ENCODE data around the gene ELN.
"Not testable (repeated sequence)": the region's sequence is repeated elsewhere in the genome, so short reads cannot be mapped to it uniquely, and the experiment has no call there.

ELN gene

DNA sequence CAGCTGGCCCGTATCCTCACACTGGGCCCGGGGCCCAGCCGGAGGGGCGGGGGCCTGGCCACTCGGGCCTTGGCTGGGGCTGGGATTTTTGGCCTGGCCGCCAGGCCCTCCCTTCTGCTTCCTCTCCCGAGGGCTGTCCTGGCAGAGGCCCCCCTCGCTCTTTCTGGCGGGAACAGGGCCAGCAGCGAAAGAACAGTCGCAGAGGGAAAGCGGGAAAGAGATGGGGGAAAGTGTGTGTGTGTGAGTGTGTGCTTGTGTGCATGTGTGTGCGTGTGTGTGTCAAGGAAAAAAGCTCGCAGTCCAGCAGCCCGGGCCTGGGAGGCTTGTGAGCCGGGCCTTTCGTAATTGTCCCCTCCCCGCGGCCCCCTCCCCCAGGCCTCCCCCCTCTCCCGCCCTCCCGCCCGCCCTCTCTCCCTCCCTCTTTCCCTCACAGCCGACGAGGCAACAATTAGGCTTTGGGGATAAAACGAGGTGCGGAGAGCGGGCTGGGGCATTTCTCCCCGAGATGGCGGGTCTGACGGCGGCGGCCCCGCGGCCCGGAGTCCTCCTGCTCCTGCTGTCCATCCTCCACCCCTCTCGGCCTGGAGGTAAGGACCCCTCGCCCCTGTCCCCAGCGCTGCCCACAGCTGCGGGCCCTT is at the start of gene ELN:
TSS of gene ELN (plus strand) at position 491 of the 638 bp plus-strand sequence. CDS start at position 506, 15 bp downstream.
- DNase-seq (ENCODE audit: insufficient read length, low spot score) (no peak), FAIRE-seq (no peak)
- TF ChIP-seq POLR2A (IDR thresholded peaks at IDR 0.05; ENCODE audit: low read depth, low read length), result no peak

DNA sequence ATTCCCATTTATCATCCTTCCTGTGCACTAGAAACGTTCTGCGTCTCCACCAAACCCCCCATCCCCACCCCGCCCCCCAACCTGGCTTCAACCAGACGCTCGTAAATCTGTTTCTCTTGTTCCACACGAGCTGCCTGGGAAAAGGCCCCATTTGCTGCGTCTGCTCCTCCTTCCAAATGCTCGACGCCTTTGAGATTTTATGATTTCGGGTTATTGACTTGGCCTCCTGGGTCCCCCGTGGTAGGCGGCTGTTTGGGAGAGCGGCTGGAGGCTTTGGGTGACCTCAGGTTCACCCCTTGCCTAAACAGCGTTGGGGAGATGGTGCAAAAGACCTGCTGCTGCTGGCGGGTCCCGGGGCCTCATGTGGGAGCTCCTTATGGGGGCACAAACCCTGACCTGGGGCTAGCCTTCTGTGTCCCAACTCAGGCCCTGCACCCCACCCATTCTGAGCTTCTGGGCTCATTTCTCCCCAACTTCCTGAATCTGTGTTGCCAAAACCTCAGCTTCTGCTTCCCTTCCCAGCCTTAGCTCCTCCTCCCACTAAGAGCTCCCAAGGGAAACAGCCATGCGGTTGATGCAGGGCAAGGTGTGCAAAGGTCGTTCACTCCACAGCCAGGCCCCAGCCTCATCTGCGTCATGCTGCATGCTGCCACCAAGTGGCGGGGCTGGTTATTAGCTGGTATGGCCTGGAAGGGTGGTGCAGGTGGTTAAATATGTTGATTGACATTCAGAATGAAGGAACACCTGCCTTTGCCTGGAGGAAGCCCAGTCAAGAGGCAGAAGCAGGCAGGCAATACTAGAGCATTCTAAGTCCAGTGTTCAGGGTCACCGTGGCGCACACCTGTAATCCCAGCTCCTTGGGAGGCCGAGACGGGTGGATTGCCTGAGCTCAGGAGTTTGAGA is 49.1 kb upstream of the ELN start:
- DNase-seq (ENCODE audit: insufficient read length, low spot score), result peak; percentile 89
- no peak for TF ChIP-seq POLR2A (IDR thresholded peaks at IDR 0.05; ENCODE audit: low read depth, low read length)
- FAIRE-seq, result no peak

DNA sequence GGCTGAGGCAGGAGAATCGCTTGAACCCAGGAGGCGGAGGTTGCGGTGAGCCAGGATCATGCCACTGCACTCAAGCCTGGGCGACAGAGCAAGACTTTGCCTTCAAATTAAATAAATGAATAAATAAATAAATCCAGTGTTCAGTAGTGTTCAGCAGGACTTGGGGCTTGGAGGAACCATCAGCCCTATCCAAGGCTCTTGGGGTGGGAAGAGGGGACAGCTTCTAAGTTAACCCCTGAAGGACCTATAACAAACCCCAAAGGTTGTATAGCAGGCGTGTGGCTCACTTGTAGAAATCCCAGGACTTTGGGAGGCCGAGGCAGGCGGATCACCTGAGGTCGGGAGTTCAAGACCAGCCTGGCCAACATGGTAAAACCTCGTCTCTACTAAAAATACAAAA is 48.3 kb upstream of the ELN start:
- not testable (repeated sequence) for FAIRE-seq

DNA sequence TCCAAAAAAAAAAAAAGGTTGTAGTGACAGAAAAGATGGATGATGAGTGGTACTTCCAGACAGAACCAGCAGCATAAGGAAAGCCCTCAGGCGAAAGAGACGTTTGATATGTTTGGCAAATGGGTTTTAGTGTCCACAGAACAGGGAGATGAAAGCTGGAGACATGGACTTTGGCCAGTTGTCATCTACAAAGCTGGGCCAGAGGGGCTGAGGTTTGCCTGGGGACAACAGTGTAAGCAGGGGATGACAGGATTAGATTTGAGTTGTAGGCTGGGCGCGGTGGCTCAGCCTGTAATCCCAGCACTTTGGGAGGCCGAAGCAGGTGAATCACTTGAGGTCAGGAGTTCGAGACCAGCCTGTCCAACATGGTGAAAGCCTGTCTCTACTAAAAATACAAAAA is 47.8 kb upstream of the ELN start:
- FAIRE-seq, result no peak
- TF ChIP-seq POLR2A (IDR thresholded peaks at IDR 0.05; ENCODE audit: low read depth, low read length), result no peak

More for the DNA sequence above, 48.3 kb upstream of the ELN start:
- not testable (repeated sequence) for DNase-seq (ENCODE audit: insufficient read length, low spot score)

DNA sequence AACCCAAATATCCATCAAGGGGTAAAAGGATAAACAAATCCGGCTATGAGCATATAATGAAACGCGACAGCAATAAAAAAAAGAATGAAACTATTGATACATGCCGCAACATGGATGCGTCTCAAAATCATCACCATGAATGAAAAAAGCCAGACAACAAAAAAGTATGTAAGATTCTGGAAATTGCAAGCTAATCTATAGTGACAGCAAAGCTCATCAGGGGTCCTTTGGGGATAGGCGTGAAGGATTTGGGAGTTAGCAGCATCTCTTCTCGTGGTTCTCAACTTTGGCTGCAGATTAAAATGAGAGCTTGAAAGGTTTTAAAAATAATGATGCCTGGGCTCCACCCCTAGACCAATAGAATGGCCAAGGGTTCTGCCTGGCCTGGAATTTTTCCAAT is 46.0 kb upstream of the ELN start:
- DNase-seq (ENCODE audit: insufficient read length, low spot score) (no peak), FAIRE-seq (no peak)
- no peak for TF ChIP-seq POLR2A (IDR thresholded peaks at IDR 0.05; ENCODE audit: low read depth, low read length)

More for the DNA sequence above, 47.8 kb upstream of the ELN start:
- no peak for DNase-seq (ENCODE audit: insufficient read length, low spot score)

DNA sequence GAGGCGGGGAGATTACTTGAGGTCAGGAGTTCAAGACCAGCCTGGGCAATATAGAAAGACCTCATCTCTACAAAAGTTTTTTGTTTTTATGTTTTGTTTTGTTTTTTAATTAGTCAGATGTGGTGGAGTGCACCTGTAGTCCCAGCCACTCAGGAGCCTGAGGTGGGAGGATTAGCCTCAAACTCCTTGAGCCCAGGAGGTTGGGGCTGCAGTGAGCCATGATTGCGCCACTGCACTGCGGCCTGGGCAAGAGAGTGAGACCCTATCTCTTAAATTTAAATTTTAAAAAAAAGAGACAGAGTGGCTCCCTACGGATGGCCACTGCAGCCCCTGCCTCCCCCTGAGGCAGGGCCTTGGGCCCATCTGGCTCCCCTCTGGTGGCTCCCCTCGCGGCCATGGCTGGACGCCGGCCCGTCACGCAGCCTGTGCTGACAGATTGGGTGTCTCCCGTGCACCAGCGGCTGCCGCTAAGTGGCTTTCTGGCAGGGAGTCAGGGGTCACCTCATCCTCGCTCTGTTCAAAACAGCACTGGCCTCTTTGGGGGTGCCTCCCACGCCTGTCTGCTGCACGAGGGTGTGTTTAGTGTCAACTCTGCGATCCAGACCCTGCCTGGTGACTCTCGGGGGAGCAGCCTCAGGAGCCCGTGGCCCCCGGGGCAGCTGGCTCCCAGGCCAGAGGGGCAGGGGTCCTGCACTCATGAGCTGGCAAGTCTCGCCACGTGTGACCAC is 44.4 kb upstream of the ELN start:
- DNase-seq (ENCODE audit: insufficient read length, low spot score), result no peak
- TF ChIP-seq POLR2A (IDR thresholded peaks at IDR 0.05; ENCODE audit: low read depth, low read length), result no peak
- no peak for FAIRE-seq

DNA sequence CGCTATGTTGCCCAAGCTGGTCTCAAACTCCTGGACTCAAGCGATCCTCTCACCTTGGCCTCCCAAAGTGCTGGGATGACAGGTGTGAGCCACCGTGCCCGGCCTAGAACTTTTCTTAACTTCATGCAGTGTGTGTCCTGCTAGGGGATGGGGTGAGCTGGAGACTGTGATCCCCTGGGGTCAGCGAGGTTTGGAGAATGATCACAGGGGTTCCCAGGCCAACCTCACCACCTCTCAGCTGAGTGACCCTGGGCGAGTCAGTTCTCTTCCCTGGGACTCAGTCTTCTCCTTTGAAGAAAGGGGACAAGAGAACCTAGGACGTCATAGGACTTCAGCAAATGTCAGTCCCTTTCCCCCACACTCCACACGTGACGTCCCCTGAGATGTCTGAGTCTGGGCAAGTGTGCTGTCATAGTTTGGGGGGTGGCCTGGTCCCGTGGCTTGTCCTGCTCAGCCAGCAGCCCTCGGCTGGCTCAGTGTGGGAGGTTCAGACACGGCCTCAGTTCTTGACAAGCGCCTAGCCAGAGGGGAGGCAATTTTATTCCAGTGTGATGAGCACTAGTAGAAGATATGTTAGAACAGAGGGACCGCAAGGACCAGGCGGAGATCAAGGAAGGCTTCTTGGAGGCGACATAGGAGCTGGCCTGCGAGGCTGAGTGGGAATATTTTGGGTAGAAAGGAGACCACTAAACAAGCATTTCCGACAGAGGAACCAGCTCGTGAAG is 43.3 kb upstream of the ELN start:
- DNase-seq (ENCODE audit: insufficient read length, low spot score) (no peak), FAIRE-seq (no peak)
- no peak for TF ChIP-seq POLR2A (IDR thresholded peaks at IDR 0.05; ENCODE audit: low read depth, low read length)

DNA sequence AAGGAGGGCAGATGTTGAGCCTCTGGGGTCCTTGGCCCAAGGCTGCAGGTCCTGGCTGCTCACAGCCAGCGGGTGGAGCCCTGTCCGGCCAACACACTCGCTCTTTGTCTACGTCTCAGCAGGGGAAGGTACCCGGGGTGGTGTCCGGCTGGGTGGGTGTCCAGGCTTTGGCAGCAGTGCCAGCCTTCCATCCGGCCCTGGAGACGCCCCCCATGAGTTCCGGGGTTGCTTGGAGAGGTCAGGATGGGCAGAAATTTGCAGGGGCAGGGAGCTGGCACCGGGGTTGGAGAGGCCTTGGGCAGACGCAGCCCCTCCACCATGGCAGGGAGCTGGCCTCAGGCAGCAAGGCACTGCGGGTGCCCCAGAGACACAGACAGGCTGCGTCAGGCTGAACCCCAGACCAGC is 42.2 kb upstream of the ELN start:
- DNase-seq (ENCODE audit: insufficient read length, low spot score) (no peak), FAIRE-seq (no peak)
- no peak for TF ChIP-seq POLR2A (IDR thresholded peaks at IDR 0.05; ENCODE audit: low read depth, low read length)

DNA sequence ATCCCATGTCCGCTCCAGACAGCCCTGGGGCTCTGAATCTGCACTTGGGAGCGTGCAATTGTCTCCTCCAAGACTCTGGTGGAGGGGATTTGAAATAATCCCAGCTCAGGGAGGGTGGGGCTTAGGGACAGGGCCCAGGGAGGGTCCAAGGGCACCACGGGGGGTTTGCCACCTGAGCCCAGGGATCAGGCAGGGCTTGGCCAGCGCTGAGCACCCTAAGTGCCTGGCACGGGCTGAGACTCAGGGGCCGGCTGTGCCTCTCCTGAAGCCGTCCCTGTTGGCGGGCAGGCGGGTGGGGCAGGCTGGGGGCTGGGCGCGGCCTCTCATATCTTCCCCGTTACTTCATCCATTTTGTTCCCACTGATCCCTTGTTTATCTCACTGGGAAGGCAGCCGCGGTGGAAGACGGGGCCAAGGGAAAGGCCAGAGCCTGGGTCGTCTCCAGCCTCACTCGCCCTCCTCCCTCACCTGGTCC is 41.8 kb upstream of the ELN start:
- DNase-seq (ENCODE audit: insufficient read length, low spot score) (no peak), FAIRE-seq (no peak)

DNA sequence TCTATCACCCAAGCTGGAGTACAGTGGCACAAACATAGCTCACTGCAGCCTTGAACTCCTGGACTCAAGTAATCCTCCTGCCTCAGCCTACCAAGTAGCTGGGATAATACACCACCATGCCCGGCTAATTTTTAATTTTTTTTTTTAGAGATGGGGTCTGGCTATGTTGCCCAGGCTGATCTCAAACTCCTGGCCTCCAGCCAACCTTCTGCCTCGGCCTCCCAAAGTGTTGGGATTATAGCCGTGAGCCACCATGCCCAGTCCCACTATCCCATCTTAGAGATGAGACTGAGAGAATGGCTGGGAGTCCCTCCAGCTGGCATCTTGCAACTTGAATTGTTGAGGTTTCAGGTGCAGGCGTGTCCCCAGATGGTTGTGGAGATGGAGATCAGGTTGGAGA is 40.7 kb upstream of the ELN start:
- FAIRE-seq (no peak), DNase-seq (ENCODE audit: insufficient read length, low spot score) (no peak)
- TF ChIP-seq POLR2A (IDR thresholded peaks at IDR 0.05; ENCODE audit: low read depth, low read length), result no peak

More for the DNA sequence above, 41.8 kb upstream of the ELN start:
- no peak for TF ChIP-seq POLR2A (IDR thresholded peaks at IDR 0.05; ENCODE audit: low read depth, low read length)

DNA sequence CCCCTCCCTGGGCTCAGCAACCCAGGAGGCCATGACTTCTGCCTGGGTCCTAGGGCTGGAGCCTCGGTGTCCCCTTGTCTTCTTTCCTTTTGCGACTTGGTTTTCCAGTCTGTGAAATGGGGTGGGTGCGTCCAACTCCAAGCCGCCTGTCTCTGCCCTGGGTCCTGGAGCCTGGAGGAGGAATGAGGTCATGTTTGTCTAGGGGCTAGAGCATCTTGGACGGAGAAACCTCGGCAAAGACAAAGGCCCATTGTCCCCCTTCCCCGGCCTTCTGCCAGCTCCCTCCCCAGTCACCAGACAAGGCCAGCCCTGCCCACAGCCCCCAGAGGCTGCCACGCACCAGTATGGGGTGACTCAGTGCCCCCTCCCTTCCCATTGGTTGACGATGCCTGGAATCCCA is 39.8 kb upstream of the ELN start:
- FAIRE-seq, result no peak
- DNase-seq (ENCODE audit: insufficient read length, low spot score), result peak; percentile 45
- TF ChIP-seq POLR2A (IDR thresholded peaks at IDR 0.05; ENCODE audit: low read depth, low read length), result no peak

DNA sequence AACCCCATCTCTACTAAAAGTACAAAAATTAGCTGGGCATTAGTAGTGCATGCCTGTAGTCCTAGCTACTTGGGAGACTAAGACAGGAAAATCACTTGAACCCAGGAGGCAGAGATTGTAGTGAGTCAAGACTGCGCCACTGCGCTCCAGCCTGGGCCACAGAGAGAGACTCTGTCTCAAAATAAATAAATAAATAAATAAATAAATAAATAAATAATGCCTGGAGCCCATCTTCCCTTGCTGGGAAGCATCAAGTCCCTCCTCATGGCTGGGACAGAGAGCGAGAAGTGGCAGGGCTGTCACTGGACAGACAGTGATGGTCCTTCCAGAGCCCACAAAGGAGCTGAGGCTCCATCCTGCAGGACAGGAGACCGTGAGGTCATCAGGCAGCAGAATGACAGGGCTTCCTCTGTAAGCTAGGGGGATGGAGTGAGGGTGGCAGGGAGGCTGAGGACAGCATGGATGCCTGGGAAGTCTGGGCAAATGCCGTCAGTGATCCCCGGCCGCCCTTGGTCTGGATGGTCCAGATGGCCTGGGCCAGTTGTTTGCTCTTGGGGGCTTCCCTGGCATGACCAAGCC is 36.4 kb upstream of the ELN start:
- TF ChIP-seq POLR2A (IDR thresholded peaks at IDR 0.05; ENCODE audit: low read depth, low read length), result no peak
- FAIRE-seq, result no peak
- DNase-seq (ENCODE audit: insufficient read length, low spot score), result no peak

DNA sequence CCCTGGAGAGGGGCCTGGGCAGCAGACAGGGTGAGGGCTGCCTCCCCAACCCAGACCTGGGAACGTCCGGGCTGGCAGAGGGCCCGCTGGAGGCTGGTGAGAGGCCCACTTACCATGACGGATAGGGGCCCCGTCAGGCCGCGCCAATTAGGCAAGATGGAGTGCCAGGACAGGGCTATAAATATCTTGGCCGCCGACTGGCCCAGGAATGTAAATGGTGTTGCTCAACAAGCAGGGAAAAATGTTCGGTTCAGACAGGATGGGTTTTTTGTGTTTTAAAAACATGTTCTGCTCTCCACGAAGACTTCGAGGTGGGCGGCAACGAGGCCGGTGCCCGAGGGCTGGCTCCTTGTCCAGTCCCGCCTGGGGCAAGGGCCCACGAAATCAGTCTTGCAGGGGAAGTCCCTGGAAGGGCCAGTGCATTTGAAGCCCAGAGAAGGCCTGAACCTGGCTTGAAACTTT is 35.8 kb upstream of the ELN start:
- no peak for DNase-seq (ENCODE audit: insufficient read length, low spot score)
- FAIRE-seq, result no peak
- no peak for TF ChIP-seq POLR2A (IDR thresholded peaks at IDR 0.05; ENCODE audit: low read depth, low read length)
